RCC 7860 (cell line): ENCODE data around the gene STAG1.
"Not testable (repeated sequence)": the region's sequence is repeated elsewhere in the genome, so short reads cannot be mapped to it uniquely, and the experiment has no call there.

Experiments used
- DNase-seq: peaks from one replicate; pipeline ENCODE4 v3.0.0-alpha.2; 2015; ENCODE audit warnings: low spot score
- FAIRE-seq: peaks from 2 replicates; lab custom pipeline; 2012; peaks lifted over from hg19 to GRCh38; lab: Jason Lieb, UNC

Gene STAG1

DNA sequence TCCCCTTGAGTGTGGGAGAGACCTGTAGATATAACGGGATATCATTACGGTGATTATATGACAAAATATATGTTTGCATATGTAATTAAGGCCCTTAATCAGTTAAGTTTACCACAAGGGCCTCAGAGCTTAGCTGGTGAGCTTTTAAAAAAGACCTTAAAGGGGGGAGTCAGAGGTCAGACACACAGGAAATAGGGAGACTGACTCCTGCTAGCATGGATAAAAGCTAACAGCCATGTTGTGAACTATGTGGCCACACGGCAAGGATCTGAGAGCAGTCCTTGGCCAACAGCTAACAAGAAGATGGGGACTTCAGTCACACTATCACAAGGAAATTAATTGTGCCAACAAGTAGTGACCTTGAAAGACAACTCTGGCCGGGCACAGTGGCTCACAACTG, 3.1 kb downstream of the STAG1 start:
- FAIRE-seq (no peak), DNase-seq (no peak)

DNA sequence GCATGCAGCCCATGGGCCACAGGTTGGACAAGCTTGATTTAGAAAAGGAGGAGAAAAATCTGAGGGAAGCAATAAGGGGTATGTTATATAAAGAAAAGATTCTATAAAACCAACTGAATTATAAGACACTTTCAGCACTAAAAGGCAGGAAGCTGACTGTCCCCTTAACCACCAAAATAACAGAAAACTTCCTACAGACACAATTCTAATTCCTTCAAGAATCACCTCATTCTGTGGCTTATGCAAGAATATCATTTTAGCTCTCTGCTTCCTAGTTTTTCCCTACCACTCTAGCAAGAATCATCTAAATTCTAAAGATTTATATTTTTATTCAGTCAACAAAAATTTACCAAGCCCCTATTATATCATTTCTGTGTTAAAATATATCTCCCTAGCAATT, 6.3 kb downstream of the STAG1 start:
- FAIRE-seq (no peak), DNase-seq (no peak)

DNA sequence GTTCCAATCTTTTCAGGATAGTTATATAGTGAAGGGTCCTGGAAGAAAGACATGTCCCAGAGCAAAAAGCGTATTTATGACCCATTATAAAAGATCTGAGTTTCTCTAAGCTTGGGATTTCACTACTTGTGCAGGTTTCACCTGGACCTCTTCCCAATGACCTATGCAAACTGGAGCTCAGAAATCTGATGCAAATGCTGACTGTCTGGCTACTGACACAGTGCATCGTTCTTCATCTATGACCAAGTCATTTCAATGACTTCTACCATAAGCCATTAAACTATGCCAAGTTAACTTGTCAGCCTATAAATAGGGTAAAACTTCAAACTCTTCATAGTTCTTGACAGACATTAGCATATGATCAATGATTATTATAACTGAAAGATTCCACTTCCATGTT, 11.1 kb downstream of the STAG1 start:
- FAIRE-seq (no peak), DNase-seq (no peak)

DNA sequence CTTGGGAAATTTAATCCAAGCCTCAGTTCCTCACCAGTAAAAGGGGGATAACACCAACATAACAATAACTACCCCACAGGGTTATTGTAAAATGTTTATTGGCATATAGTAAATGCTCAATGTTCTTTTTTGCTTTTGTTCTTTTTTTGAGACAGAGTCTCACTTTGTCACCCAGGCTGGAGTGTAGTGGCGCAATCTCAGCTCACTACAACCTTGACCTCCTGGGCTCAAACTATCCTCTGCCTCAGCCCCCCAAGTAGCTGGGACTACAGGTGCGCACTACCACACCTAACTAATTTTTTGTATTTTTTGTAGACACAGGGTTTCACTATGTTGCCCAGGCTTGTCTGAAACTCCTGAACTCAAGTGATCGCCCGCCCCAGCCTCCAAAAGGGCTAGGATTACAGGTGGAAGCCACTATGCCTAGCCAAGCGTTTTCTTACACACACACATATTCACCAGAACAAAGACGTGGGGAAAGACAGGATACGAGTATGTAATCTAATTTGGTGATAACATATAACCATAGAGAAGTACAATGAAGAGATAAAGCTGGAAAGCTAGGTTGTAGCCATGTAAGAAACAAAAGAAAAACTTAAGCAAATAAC, 11.7 kb downstream of the STAG1 start:
- no peak for FAIRE-seq
- no peak for DNase-seq

DNA sequence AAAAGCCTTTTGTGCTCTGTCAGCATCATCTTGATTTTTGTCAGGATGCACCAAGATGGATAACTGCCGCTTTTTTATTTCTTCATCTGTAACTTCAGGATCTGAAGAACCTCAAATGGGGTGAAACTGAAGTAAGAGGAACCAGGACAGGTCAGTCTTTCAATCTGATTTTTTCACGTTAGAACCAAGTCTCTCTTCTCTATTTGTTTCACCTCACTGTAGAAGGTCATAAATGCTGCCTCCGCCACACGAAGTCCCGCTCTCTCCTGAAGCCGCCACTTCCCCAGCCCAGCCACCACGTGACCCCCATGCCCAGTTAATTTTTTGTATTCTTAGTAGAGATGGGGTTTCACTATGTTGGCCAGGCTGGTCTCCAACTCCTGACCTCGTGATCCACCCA, 15.2 kb downstream of the STAG1 start:
- not testable (repeated sequence) for FAIRE-seq, DNase-seq

DNA sequence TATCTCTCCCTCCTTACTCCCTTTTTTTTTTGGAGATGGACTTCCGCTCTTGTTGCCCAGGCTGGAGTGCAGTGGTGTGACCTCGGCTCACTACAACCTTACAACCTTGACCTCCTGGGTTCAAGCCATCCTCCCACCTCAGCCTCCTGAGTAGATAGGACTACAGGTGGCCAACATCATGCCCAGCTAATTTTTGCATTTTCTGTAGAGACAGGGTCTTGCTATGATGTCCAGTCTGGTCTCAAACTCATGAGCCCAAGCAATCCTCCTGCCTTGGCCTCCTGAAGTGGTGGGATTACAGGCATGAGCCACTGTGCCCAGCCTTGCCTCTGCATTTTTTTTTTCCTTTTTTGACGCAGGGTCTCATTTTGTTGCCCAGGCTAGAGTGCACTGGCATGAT, 17.1 kb downstream of the STAG1 start:
- DNase-seq (no peak), FAIRE-seq (no peak)

DNA sequence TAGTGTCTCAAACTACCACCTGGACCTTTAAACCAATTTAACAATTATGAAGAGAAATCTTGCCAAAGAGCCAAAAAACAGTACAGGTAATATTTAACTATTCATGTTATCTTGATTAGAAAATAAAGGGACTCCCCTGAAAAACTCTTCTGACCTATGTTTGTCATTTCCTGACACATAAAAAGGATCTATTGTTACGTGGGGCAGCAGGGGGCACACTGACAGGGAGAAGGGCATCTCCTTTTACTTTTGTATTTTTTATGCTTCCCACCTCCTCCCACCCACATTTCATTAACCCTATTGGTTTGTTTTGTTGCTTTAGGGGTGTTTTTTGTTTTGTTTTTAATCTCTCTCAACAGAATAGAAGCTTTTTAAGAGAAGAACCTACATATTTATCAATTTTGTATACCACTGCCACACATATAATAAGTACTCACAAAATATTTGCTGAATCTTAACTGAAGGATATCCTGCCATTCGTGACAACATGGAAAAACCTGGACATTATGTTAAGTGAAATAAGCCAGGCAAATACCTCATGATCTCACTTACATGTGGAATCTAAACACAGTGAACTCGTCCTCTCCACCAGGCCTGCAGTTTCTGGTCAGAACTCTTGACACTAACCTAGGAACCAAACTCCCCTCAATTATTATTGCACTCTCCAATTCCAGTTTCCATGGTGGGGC, 17.7 kb downstream of the STAG1 start:
- FAIRE-seq (no peak), DNase-seq (no peak)

DNA sequence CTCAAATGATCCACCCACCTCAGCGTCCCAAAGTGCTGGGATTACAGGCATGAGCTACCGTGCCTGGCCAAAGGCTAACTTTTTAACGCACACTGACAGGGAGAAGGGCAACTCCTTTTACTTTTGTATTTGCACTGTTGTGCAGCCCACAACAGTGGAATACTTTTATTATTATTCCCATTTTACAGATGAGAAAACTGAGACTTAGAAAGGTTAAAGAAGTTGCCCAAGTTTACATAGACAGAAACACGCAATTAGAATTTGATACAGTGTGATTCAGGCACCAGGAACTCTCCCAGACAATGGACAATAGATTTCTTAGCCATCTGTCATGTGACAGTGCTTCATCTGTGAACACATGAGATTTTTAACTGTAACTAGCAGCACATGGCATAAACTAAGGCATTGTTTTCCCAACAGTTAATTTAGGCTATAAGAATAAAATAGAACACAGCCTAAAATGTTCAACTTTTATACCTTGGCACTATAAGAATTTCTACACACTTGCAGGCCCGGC, 18.8 kb downstream of the STAG1 start:
- DNase-seq: no peak
- FAIRE-seq: no peak

DNA sequence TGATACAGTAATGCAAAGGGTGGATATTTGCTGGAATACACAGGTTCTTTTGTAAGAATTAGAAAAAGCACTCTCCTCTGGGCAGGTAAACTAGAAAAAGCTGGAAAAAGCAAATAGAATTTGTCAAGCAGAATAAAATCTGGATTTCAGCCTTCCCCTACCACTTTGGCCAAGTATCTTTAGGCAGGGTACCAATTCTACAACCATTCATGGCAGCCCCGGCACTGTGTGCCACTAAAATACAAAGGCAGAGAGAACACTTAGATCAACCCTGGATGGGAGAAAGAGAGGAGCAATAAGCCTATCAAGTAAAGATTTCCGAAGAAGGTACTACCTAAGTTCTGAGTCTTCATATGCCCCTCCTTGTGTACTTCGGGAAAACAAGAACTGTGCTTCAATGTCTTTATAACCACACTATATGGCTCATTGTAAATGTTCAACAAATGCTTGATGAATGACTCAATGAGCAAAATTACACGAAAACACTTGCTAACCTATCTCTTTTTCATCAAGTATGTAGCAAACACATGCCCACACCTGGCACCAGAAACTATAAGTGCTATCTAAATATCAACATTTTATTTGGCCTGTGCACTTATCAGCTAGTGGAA, 20.8 kb downstream of the STAG1 start:
- DNase-seq (no peak), FAIRE-seq (no peak)

DNA sequence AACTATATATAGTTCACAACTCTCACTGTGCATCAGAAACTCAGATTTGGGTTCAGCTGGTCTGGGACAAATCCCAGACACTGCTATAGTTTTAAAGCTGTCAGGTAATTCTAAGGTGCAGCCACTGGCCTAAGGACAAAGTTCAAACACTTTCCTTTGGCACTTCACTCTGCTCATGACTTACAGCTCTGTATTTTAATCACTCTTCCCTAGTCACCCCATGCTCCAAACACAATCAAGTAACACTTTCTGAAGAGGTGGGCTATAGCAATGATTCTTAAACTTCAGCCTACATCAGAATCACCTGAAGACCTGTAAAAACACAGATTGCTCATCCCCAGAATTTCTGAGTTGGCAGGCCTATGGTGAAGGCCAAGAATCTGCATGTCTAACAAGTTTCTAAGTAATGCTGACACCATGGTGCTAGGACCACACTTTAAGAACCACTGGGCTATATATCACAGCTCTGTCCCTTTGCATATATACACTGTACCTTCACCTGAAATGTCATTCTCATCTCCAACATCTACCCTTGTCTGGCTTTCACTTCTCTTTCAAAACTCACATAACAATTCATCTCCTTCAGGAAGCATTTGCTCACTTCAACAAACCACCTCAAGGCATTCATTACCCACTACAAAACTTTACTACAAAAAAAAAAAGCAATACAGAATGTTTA, 21.4 kb downstream of the STAG1 start:
- DNase-seq (no peak), FAIRE-seq (no peak)

DNA sequence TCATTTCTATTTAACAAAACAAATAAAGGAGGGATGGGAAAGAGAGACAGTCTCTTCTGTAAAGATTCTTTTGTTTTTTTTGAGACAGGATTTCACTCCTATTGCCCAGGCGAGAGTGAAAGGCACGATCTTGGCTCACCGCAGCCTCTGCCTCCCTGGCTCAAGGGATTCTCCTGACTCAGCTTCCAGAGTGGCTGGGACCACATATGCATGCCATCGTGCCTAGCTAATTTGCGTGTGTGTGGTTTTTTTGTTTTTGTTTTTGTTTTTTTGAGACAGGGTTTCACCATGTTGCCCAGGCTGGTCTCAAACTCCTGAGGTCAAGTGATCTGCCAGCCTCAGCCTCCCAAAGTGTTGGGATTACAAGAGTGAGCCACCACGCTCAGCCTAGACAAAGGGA, 23.3 kb downstream of the STAG1 start:
- peak; percentile 80 for FAIRE-seq
- DNase-seq: peak; percentile 54

DNA sequence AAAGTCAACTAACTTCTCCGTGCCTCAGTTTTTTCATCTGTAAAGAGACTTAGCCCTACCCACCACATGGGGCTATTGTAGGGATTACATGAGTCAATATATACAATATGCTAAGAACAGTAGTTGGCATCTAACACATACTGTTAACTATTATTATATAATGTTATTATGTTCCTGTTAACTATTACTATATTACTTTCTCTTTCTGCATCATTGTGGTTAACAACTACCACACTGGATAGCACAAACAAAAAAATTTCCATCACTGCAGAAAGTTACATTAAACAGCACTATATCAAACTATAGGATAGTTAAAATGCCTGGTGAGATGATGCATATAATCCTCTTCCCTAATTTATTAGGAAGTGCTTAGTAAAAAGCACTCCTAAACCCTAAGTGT, 23.7 kb downstream of the STAG1 start:
- no peak for DNase-seq
- FAIRE-seq: no peak

DNA sequence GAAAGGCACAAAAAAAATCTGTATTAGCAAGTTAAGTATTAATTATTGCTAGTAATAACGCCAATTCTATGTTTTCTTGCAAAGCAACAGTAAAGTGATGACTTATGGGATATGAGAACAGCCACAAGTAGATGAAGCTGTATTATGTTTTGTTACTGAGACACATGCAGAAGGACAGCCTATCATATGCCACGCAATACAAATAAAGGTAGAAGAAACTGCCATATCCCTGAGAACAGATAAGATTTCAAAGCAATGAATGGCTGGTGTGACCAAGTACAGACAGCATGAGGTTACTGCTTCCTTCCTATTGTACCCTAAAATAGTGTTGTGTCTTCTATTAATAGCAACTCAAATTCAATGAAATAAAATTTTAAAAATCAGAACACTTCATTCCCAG, 26.7 kb downstream of the STAG1 start:
- no peak for DNase-seq
- no peak for FAIRE-seq

DNA sequence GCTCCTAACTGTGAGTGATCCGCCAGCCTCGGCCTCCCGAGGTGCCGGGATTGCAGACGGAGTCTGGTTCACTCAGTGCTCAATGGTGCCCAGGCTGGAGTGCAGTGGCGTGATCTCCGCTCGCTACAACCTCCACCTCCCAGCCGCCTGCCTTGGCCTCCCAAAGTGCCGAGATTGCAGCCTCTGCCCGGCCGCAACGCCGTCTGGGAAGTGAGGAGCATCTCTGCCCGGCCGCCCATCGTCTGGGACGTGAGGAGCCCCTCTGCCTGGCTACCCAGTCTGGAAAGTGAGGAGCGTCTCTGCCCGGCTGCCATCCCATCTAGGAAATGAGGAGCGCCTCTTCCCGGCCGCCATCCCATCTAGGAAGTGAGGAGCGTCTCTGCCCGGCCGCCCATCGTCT, 29.3 kb downstream of the STAG1 start:
- not testable (repeated sequence) for FAIRE-seq, DNase-seq

DNA sequence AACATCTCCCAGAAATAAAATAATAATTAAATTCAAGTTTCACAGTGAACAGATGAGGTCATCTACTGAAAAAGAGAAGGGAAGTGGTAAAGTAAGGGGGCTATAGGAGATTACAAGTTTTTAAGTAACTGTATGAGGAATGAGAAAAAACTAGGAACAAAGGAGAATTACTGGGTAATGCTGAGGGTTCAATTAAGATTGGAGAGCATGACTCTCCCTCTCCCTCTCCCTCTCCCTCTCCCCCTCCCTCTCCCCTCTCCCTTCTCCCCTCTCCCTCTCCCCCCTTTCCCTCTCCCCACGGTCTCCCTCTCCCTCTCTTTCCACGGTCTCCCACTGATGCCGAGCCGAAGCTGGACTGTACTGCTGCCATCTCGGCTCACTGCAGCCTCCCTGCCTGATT, 29.8 kb downstream of the STAG1 start:
- DNase-seq, FAIRE-seq: not testable (repeated sequence)

DNA sequence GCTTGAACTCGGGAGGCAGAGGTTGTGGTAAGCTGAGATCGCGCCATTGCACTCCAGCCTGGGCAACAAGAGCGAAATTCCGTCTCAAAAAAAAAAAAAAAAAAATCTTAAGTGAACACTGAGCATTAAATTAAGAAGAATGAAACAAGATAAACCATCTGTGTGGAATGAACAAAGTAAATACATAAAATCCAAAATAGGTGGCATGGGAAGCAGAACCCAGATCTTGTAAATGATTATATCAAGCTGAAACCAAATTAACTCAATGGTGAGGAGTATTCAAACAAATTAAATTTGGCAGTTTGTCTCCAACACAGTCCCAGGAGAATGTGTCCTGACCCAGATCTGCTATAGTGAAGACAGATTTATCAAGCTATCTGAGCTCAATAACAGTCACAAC, 32.1 kb downstream of the STAG1 start:
- no peak for FAIRE-seq
- no peak for DNase-seq

DNA sequence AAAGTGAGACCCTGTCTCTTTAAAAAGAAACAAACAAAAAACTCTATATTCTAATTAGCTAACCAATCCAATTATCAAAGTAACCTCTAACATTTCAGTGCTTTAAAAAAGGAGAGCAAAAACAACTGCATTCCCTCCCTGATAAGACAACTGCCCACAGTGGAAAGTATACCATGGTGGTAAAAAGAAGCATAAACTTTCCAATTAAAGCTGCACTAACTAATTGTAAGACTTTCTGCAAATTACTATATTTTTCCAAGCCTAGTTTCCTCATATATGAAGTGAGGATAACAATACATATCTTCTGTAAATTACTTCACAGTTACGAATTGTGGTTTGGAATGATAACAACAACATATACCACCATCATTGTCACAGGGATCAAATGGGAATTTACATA, 35.5 kb downstream of the STAG1 start:
- DNase-seq (no peak), FAIRE-seq (no peak)

DNA sequence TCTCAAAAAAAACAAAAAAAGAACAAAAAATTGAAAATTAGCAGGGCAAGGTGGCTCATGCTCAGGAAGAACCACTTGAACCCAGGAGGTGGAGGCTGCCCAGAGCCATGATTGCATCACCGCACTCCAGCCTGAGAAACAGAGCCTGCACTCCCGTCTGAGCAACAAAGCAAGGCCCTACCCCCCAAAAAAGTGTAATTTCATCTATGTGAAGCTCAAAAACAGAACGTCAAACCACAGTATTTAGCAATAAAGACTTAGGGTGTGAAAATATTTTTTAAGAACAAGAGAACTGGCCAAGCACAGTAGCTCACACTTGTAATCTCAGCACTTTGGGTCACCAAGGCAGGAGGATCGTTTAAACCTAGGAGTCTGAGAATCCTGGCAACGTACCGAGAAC, 38.2 kb downstream of the STAG1 start:
- no peak for FAIRE-seq
- DNase-seq: no peak

DNA sequence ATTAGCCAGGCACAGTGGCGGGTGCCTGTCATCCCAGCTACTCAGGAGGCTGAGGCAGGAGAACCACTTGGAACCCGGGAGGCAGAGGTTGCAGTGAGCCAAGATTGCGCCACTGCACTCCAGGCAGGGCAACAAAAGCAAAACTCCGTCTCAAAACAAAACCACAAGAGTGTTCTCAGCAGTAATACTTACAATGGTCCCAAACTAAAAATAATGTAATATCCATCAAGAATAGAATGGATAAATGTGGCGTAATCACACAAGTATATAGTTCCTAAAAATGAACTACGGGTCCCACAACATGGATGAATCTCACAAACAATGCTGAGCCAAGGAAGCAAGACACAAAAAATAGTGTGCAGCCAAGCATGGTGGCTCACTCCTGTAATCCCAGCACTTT, 39.2 kb downstream of the STAG1 start:
- FAIRE-seq: no peak
- no peak for DNase-seq

DNA sequence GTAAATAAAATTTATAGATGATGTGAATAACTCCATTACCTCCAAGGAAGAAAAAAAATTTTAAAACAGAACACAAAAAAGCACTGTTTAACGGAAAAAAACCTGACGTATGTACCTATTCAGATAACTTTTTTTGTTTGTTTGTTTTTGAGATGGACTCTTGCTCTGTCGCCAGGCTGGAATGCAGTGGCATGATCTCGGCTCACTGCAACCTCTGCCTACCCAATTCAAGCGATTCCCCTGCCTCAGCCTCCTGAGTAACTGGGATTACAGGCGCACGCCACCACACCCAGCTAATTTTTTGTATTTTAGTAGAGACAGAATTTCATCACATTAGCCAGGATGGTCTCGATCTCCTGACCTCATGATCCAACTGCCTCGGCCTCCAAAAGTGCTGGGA, 40.3 kb downstream of the STAG1 start:
- FAIRE-seq, DNase-seq: not testable (repeated sequence)

DNA sequence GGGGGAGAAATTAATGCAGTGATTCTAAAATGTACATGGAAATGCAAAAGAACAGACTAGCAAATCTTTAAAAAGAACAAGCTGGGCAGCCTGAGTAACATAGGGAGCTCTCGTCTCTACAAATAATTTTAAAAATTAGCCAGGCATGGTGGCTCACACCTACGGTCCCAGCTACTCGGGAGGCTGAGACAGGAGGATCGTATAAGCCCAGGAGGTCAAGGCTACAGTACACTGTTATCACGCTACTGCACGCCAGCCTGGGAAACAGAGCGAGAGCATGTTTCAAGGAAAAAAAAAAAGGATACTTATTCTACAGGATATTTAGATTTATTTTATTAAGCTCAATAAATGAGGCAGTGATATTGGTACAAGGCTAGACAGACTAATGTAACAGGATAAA, 40.9 kb downstream of the STAG1 start:
- FAIRE-seq: no peak
- DNase-seq: no peak

DNA sequence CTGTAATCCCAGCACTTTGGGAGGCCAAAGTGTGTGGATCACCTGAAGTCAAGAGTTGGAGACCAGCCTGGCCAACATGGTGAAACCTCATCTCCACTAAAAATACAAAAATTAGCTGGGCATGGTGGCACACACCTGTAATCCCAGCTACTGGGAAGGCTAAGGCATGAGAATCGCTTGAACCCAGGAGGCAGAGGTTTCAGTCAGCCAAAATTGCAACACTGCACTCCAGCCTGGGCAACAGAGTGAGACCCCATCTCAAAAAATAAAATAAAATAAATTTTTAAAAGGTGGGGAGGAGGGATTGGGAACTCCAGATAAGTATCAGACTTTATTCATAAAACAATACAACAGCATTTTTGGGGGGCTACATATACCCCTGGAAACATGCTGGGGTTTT, 42.4 kb downstream of the STAG1 start:
- FAIRE-seq, DNase-seq: not testable (repeated sequence)
